A673 (cell line): ENCODE measurements around the gene ZDHHC20. TPM values are rescaled to one million over a fixed set of nuclear protein-coding genes. Genes with fewer than 3 reads are reported as not detected.

Source experiments
- BruUV-seq: library from RNA; stranded (reverse); fragments of 400-500 nt; replicated peaks from 2 replicates; lab custom pipeline; 2021; lab: Mats Ljungman, UMichigan
- CTCF ChIA-PET: fragments of 300-600 bp; sonication (Branson Sonifier 250); formaldehyde crosslinking; loops from one replicate; lab custom pipeline; 2022; ENCODE audit warnings: antibody characterized with exemption; lab: Charles Lee
- POLR2A ChIA-PET: fragments of 300-600 bp; sonication (Branson Sonifier 250); formaldehyde crosslinking; loops from one replicate; lab custom pipeline; 2022; ENCODE audit warnings: antibody characterized with exemption; ENCODE audit not compliant: low non-redundant PET; lab: Charles Lee
- DNase-seq: peaks from one replicate; pipeline ENCODE4 v3.0.0-alpha.2; 2015; ENCODE audit warnings: low spot score
- H3K27ac ChIP-seq: fragments of 200-600 bp; sonication (generic); 2 replicates; pipeline ENCODE4 v1.5.1; 2016; ENCODE audit warnings: mixed run types, low read depth, mild to moderate bottlenecking, mixed read lengths, antibody characterized with exemption, low read length; ENCODE audit not compliant: poor library complexity, severe bottlenecking
- H3K27me3 ChIP-seq: fragments of 200-600 bp; sonication (generic); replicated peaks from 2 replicates; pipeline ENCODE4 v1.6.1; 2017; ENCODE audit warnings: mixed run types, low read depth, mild to moderate bottlenecking, mixed read lengths, antibody characterized with exemption, low read length; ENCODE audit not compliant: insufficient read depth, poor library complexity
- H3K36me3 ChIP-seq: fragments of 200-600 bp; sonication (generic); 2 replicates; pipeline ENCODE4 v1.6.1; 2016; ENCODE audit warnings: mixed run types, mild to moderate bottlenecking, mixed read lengths, antibody characterized with exemption, low read length; ENCODE audit not compliant: insufficient read depth, poor library complexity, severe bottlenecking
- H3K4me1 ChIP-seq: fragments of 200-600 bp; sonication (generic); 2 replicates; pipeline ENCODE4 v1.6.1; 2017; ENCODE audit warnings: mixed run types, mild to moderate bottlenecking, mixed read lengths, antibody characterized with exemption, low read length; ENCODE audit not compliant: insufficient read depth, poor library complexity, severe bottlenecking
- H3K4me3 ChIP-seq: fragments of 200-600 bp; sonication (generic); 2 replicates; pipeline ENCODE4 v1.5.1; 2016; ENCODE audit warnings: low read depth, mixed run types, mild to moderate bottlenecking, mixed read lengths, low read length; ENCODE audit not compliant: poor library complexity, severe bottlenecking
- H3K9me3 ChIP-seq: fragments of 200-600 bp; sonication (generic); 2 replicates; pipeline ENCODE4 v1.6.1; 2016; ENCODE audit warnings: mixed run types, low read depth, mild to moderate bottlenecking, mixed read lengths, antibody characterized with exemption, low read length; ENCODE audit not compliant: poor library complexity, severe bottlenecking
- CTCF ChIP-seq: fragments of 300-800, 200-600 bp; sonication (generic); conservative IDR thresholded peaks from 2 replicates; pipeline ENCODE4 v1.5.1; 2017; ENCODE audit warnings: low read depth, mild to moderate bottlenecking, antibody characterized with exemption, low read length, moderate library complexity, mixed read lengths
- EZH2 ChIP-seq: fragments of 200-600 bp; sonication (generic); IDR thresholded peaks from 2 replicates; pipeline ENCODE4 v1.6.1; 2017; ENCODE audit warnings: borderline replicate concordance, low read depth, mild to moderate bottlenecking, mixed read lengths, antibody characterized with exemption, low read length; ENCODE audit not compliant: poor library complexity, severe bottlenecking
- intact Hi-C: fragments of 100-400 bp; cut with micrococcal nuclease; formaldehyde crosslinking; loops from one replicate; pipeline ENCODE4 v1.10.0; 2022; ENCODE audit not compliant: unreplicated experiment
- total RNA-seq: library from RNA; stranded (reverse); gene quantifications from 2 replicates; pipeline ENCODE4 v1.2.3, GENCODE V29; 2021

The ZDHHC20 gene
- total RNA-seq, 1 experiment from 2014 or later, result 98.9 TPM

- no peaks in the 10 kb centered on the region for H3K9me3 ChIP-seq
- POLR2A ChIA-PET, result no interaction called here
- no peaks in the 10 kb centered on the region for H3K36me3 ChIP-seq
- H3K27ac ChIP-seq, result no peak overlapping the region
- no peak for DNase-seq
- no peak overlapping the region for H3K4me3 ChIP-seq
- no TSS peak for BruUV-seq
- intact Hi-C loops, result no loop called here
- no peak for TF ChIP-seq CTCF
- TF ChIP-seq EZH2, result no peak
- H3K27me3 ChIP-seq, result no peaks in the 10 kb centered on the region
- CTCF ChIA-PET, result no interaction called here
- no peaks in the 10 kb centered on the region for H3K4me1 ChIP-seq
Measured at GRCh38 chr13:21445759-21446158, 13.3 kb downstream of the ZDHHC20 start.

GRCh38 chr13:21443171-21443570 is 15.9 kb downstream of the ZDHHC20 start:
- no peaks in the 10 kb centered on the region for H3K36me3 ChIP-seq
- CTCF ChIA-PET, result no interaction called here
- H3K9me3 ChIP-seq, result no peaks in the 10 kb centered on the region
- no peaks in the 10 kb centered on the region for H3K27me3 ChIP-seq
- H3K27ac ChIP-seq, result no peak overlapping the region
- DNase-seq, result no peak
- no peak overlapping the region for H3K4me3 ChIP-seq
- intact Hi-C loops, result no loop called here
- TF ChIP-seq CTCF, result no peak
- TF ChIP-seq EZH2, result no peak
- no peaks in the 10 kb centered on the region for H3K4me1 ChIP-seq
- no TSS peak for BruUV-seq
- POLR2A ChIA-PET, result no interaction called here

GRCh38 chr13:21436582-21436981 is 22.5 kb downstream of the ZDHHC20 start:
- CTCF ChIA-PET, result no interaction called here
- Histone ChIP-seq H3K4me3 (no peak overlapping the region), H3K4me1 (no peaks in the 10 kb centered on the region), H3K36me3 (peaks cover 6% of the 10 kb centered on the region), H3K27me3 (no peaks in the 10 kb centered on the region), H3K9me3 (no peaks in the 10 kb centered on the region), H3K27ac (no peak overlapping the region)
- no TSS peak for BruUV-seq
- intact Hi-C loops, result no loop called here
- DNase-seq, result no peak
- TF ChIP-seq CTCF (no peak), EZH2 (no peak)
- POLR2A ChIA-PET, result no interaction called here
